ENCODE data around the gene MYLK4.

GRCh38 chr6:2713473-2714110 lies 37.1 kb downstream of the MYLK4 start:
- TF ChIP-seq CTCF (IDR thresholded peaks at IDR 0.05) (no peak), POLR2AphosphoS5 (IDR thresholded peaks at IDR 0.05) (no peak)

Measured in transverse colon (tissue), 4 donors.